ENCODE data around the gene LRIT3. TPM values are rescaled to one million over a fixed set of nuclear protein-coding genes. Genes with fewer than 3 reads are reported as not detected.
"Not testable (repeated sequence)": the region's sequence is repeated elsewhere in the genome, so short reads cannot be mapped to it uniquely, and the experiment has no call there.

The LRIT3 gene
- total RNA-seq, 1 experiment from 2014 or later = not detected

GRCh38 chr4:109850601-109851000 is 2.7 kb downstream of the LRIT3 start:
- DNase-seq (ENCODE audit: low spot score) = no peak

GRCh38 chr4:109859426-109860300 is 11.8 kb downstream of the LRIT3 start:
- not testable (repeated sequence) for DNase-seq (ENCODE audit: low spot score)

- DNase-seq (ENCODE audit: low spot score) = no peak
These were observed 13.4 kb downstream of the LRIT3 start for GRCh38 chr4:109861271-109861670.

- no peak for DNase-seq (ENCODE audit: low spot score)
These were observed 14.1 kb downstream of the LRIT3 start for GRCh38 chr4:109861916-109862511.

- no peak for DNase-seq (ENCODE audit: low spot score)
These were observed 16.2 kb downstream of the LRIT3 start for GRCh38 chr4:109864134-109864533.

- no peak for DNase-seq (ENCODE audit: low spot score)
These were observed 22.2 kb downstream of the LRIT3 start for GRCh38 chr4:109870061-109870460.

GRCh38 chr4:109872065-109872464 is 24.2 kb downstream of the LRIT3 start:
- DNase-seq (ENCODE audit: low spot score) = no peak

GRCh38 chr4:109872950-109873656 is 25.2 kb downstream of the LRIT3 start:
- DNase-seq (ENCODE audit: low spot score) = no peak

- no peak for DNase-seq (ENCODE audit: low spot score)
These were observed 26.0 kb downstream of the LRIT3 start for GRCh38 chr4:109873791-109874514.

GRCh38 chr4:109875106-109875505 is 27.2 kb downstream of the LRIT3 start:
- DNase-seq (ENCODE audit: low spot score) = no peak

GRCh38 chr4:109875553-109875952 is 27.6 kb downstream of the LRIT3 start:
- DNase-seq (ENCODE audit: low spot score) = not testable (repeated sequence)

- no peak for DNase-seq (ENCODE audit: low spot score)
These were observed 28.8 kb downstream of the LRIT3 start for GRCh38 chr4:109876634-109877265.

GRCh38 chr4:109877400-109877799 is 29.5 kb downstream of the LRIT3 start:
- DNase-seq (ENCODE audit: low spot score) = no peak

- DNase-seq (ENCODE audit: low spot score) = no peak
These were observed 30.4 kb downstream of the LRIT3 start for GRCh38 chr4:109878355-109878754.

GRCh38 chr4:109879081-109879480 is 31.2 kb downstream of the LRIT3 start:
- DNase-seq (ENCODE audit: low spot score) = no peak

GRCh38 chr4:109879636-109880314 is 31.9 kb downstream of the LRIT3 start:
- DNase-seq (ENCODE audit: low spot score) = no peak

GRCh38 chr4:109886303-109886702 is 38.4 kb downstream of the LRIT3 start:
- DNase-seq (ENCODE audit: low spot score) = no peak

- DNase-seq (ENCODE audit: low spot score) = no peak
These were observed 39.2 kb downstream of the LRIT3 start for GRCh38 chr4:109887071-109887470.

- DNase-seq (ENCODE audit: low spot score) = no peak
These were observed 42.2 kb downstream of the LRIT3 start for GRCh38 chr4:109890076-109890475.

- no peak for DNase-seq (ENCODE audit: low spot score)
These were observed 54.8 kb downstream of the LRIT3 start for GRCh38 chr4:109902559-109903251.
